ENCODE measurements around the gene ALDH1L1.

The ALDH1L1 gene

GRCh38 chr3:126108676-126109050, 71.7 kb downstream of the ALDH1L1 start:
- TF ChIP-seq CTCF (IDR thresholded peaks at IDR 0.05), result no peak

- TF ChIP-seq CTCF (IDR thresholded peaks at IDR 0.05), result no peak
Measured at GRCh38 chr3:126107957-126108675, 72.3 kb downstream of the ALDH1L1 start.

- TF ChIP-seq CTCF (IDR thresholded peaks at IDR 0.05), result no peak
Measured at GRCh38 chr3:126107203-126107939, 73.0 kb downstream of the ALDH1L1 start.

GRCh38 chr3:126106336-126107202, 73.8 kb downstream of the ALDH1L1 start:
- no peak for TF ChIP-seq CTCF (IDR thresholded peaks at IDR 0.05)

DNA sequence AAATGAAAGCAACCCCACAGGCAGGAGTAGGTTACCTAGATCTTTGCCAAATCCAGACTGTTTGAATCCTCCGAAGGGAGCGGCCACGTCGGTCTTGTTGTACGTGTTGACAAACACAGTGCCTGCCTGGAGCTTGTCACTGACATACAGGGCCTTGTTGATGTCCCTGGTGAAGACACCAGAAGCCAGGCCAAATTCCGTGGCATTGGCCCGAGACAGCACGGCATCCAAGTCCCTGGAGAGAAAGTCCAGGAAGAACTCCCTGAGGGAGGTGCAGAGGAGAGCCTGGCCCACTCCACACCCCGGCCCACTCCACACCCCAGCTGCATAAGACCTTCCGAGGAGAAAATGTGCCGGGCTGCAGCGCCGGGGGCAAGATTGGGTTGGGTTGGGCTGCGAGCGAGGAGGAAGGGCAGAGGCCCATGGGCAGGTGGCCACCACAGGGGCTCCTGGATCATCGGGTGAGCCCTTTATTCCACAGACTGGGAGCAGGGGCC, 74.6 kb downstream of the ALDH1L1 start:
- no peak for TF ChIP-seq CTCF (IDR thresholded peaks at IDR 0.05)

- no peak for TF ChIP-seq CTCF (IDR thresholded peaks at IDR 0.05)
Measured at GRCh38 chr3:126104742-126105605, 75.4 kb downstream of the ALDH1L1 start.

Data from LNCAP (cell line).